Dermis microvascular lymphatic vessel endothelial cell (primary cell): ENCODE data around the gene NHLRC2. TPM values are rescaled to one million over a fixed set of nuclear protein-coding genes. Genes with fewer than 3 reads are reported as not detected.

Source experiments
- total RNA-seq: library from RNA; depleted of rRNA; stranded (reverse); fragments of >200 nt; gene quantifications from 2 replicates; pipeline ENCODE4 v1.2.1, GENCODE V29; 2014

Gene NHLRC2
- total RNA-seq, 1 donor from 2014 or later, result 11.4 TPM

Other genes starting within 250 kb of the NHLRC2 start
- not detected in 2 replicates for gene NRAP, start 190.6 kb upstream of the NHLRC2 start, total RNA-seq
- gene CASP7, start 174.7 kb upstream of the NHLRC2 start, total RNA-seq, result 39.4 and 47.7 TPM in 2 replicates
- not detected in 2 replicates for gene PLEKHS1, start 103.0 kb upstream of the NHLRC2 start, total RNA-seq
- 5.6 and 5.9 TPM in 2 replicates for gene DCLRE1A, start 579 bp upstream of the NHLRC2 start, total RNA-seq
- gene ADRB1, start 189.2 kb downstream of the NHLRC2 start, total RNA-seq, result 7.2 and 19.1 TPM in 2 replicates